IgD-negative memory B cell (primary cell): Measurements from ENCODE around the gene MRPS34. TPM values are rescaled to one million over a fixed set of nuclear protein-coding genes. Genes with fewer than 3 reads are reported as not detected.

Experiments
- H3K27ac Mint-ChIP-seq, 3 donors: one replicate each; pipeline ENCODE4 v1.8.0; 2020 to 2022; ENCODE audit warnings: mild to moderate bottlenecking in 3 of 3, mixed read lengths in 3 of 3, moderate library complexity in 1 of 3
- H3K27me3 Mint-ChIP-seq: one replicate; pipeline ENCODE4 v1.8.0; 2021; ENCODE audit warnings: mixed read lengths
- H3K36me3 Mint-ChIP-seq: one replicate; pipeline ENCODE4 v1.8.0; 2020; ENCODE audit warnings: mild to moderate bottlenecking, mixed read lengths
- H3K4me1 Mint-ChIP-seq, 3 donors: one replicate each; pipeline ENCODE4 v1.8.0; 2020 to 2022; ENCODE audit warnings: mixed read lengths in 3 of 3, mild to moderate bottlenecking in 1 of 3
- H3K4me3 Mint-ChIP-seq, 4 donors: one replicate each; pipeline ENCODE4 v1.8.0; 2020 to 2022; ENCODE audit warnings: mild to moderate bottlenecking in 4 of 4, mixed read lengths in 4 of 4, moderate library complexity in 3 of 4
- H3K9me3 Mint-ChIP-seq, 3 donors: one replicate each; pipeline ENCODE4 v1.8.0; 2020 to 2021; ENCODE audit warnings: mixed read lengths in 3 of 3, mild to moderate bottlenecking in 1 of 3
- polyA plus RNA-seq: library from polyadenylated mRNA; unstranded; fragments of 300-500 nt; fragmentation: Illumina TruSeq; gene quantifications from one replicate; pipeline ENCODE4 v1.2.3, GENCODE V29; 2021

The MRPS34 gene
- polyA plus RNA-seq, 1 donor from 2014 or later = 156 TPM

DNA sequence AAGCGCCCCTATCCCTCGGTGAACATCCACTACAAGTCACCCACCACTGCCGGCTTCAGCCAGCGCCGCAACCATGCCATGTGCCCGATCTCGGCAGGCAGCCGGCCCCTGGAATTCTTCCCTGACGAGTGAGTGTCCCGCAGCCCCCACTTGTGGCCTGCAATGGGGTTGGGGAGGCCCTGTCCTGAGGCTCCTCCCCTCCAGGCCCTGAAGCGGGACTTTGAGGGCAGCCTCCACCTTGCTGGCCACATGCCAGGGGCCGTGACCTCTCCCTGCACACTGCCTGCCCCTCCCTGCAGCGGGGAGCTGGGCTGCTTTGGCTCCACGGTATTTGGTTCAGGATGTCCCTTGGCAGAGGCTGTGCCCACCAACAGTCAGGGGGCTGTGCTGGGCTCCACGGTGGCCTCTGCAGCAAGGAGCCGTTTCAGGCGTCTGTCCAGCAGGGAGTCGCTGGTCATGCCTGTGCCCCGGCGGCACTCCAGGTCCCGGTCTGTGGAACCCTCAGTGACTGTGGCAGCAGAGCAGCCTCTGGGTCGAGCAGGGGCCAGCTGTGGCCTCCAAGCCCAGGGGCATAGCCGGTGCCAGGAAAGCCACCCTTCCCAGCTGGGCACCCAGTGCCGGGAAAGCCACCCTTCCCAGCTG lies 9.9 kb downstream of the MRPS34 start:
- Mint-ChIP-seq H3K27ac (peak overlapping the region in 1 of 3 donors; percentile 84), H3K9me3 (no peaks in the 10 kb centered on the region)

DNA sequence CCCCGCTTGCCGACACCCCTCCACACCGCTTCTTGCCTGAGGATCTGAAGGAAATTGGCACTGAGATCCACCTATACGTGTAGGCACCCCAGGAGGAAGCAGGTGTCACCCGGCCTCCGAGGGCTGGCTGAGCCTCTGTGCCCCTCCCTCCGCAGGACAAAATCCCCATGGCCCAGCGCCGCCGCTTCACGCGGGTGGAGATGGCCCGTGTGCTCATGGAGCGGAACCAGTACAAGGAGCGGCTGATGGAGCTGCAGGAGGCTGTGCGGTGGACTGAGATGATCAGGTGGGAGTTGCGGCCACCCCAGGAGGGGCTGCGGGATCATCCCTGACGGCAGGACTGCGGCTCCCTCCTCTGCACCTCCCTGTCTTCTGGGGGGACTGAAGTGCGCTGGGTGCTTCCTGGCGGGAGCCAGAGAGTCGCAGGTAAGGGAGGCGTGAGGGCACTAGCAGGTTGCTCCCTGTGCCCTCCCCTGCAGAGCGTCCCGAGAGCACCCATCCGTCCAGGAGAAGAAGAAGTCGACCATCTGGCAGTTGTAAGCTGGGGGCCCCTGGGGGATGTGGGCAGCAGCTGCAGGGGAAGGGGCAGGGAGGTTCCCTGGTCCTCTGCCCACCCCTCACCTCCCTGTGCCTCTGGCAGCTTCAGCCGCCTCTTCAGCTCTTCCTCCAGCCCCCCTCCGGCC lies 10.6 kb downstream of the MRPS34 start:
- H3K9me3 Mint-ChIP-seq = no peaks in the 10 kb centered on the region
- no peaks in the 10 kb centered on the region for H3K4me1 Mint-ChIP-seq
- H3K27me3 Mint-ChIP-seq = no peaks in the 10 kb centered on the region

More for the DNA sequence above, 9.9 kb downstream of the MRPS34 start:
- Mint-ChIP-seq H3K4me3 (no peak overlapping the region), H3K27me3 (no peaks in the 10 kb centered on the region), H3K4me1 (no peaks in the 10 kb centered on the region), H3K36me3 (peaks cover 3% of the 10 kb centered on the region)

GRCh38 chr16:1761751-1762150 lies 11.2 kb downstream of the MRPS34 start:
- H3K36me3 Mint-ChIP-seq = peaks cover 3% of the 10 kb centered on the region
- H3K27me3 Mint-ChIP-seq = no peaks in the 10 kb centered on the region
- H3K4me1 Mint-ChIP-seq = no peaks in the 10 kb centered on the region
- H3K27ac Mint-ChIP-seq = peak overlapping the region in 1 of 3 donors; percentile 84
- no peak overlapping the region for H3K4me3 Mint-ChIP-seq
- no peaks in the 10 kb centered on the region for H3K9me3 Mint-ChIP-seq

More for the DNA sequence above, 10.6 kb downstream of the MRPS34 start:
- Mint-ChIP-seq H3K36me3 (peaks cover 3% of the 10 kb centered on the region), H3K27ac (peak overlapping the region in 1 of 3 donors; percentile 84), H3K4me3 (no peak overlapping the region)

DNA sequence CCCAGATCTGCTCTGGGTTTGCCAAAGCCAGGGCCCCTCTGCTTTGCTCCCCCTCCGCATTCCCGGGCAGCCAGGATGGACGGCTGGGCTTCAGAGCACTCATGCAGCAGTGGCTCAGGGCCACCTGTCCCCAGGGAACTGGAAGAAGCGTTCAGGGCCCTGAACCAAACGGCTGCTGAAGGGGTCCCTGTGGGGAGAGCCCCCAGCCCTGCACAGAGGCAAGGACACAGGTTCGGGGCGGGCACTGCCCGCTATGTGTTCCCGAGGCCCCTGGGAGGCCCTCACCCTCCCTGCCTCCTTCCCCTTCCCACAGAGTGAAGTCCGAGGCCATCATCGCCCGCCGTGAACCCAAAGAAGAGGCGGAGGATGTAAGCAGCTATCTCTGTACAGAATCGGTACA lies 12.0 kb downstream of the MRPS34 start:
- Mint-ChIP-seq H3K27ac (peak overlapping the region; percentile 25 to 35 (median 31)), H3K27me3 (no peaks in the 10 kb centered on the region), H3K36me3 (peaks cover 3% of the 10 kb centered on the region), H3K4me3 (no peak overlapping the region), H3K4me1 (no peaks in the 10 kb centered on the region), H3K9me3 (no peaks in the 10 kb centered on the region)

DNA sequence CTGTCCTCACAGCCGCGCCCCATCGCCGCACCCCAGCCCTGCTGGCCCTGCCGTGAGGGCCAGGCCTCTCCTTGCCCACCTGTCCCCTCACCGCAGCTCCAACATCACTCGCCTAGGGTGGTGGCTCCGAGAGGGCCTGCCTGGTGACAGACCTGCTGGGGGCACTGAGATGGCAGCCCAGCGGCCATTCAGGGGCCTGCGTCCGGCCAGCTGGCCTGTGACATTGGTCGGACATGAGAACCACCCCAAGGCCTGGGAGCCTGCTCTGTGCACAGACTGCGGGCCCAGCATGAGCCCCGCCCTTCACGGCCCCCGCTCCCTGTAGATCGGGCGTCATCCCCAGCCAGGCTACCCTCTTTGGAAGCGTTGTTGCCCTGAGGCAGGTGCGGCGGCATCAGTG lies 13.4 kb downstream of the MRPS34 start:
- Mint-ChIP-seq H3K36me3 (peaks cover 2% of the 10 kb centered on the region), H3K4me1 (no peaks in the 10 kb centered on the region), H3K27ac (no peak overlapping the region), H3K4me3 (no peak overlapping the region), H3K9me3 (no peaks in the 10 kb centered on the region), H3K27me3 (no peaks in the 10 kb centered on the region)

- Mint-ChIP-seq H3K4me3 (peak overlapping the region in 1 of 4 donors; percentile 51), H3K27me3 (no peaks in the 10 kb centered on the region), H3K9me3 (no peaks in the 10 kb centered on the region), H3K4me1 (no peaks in the 10 kb centered on the region), H3K27ac (no peak overlapping the region), H3K36me3 (peaks cover 2% of the 10 kb centered on the region)
Observed at GRCh38 chr16:1758923-1759322, 14.0 kb downstream of the MRPS34 start.

DNA sequence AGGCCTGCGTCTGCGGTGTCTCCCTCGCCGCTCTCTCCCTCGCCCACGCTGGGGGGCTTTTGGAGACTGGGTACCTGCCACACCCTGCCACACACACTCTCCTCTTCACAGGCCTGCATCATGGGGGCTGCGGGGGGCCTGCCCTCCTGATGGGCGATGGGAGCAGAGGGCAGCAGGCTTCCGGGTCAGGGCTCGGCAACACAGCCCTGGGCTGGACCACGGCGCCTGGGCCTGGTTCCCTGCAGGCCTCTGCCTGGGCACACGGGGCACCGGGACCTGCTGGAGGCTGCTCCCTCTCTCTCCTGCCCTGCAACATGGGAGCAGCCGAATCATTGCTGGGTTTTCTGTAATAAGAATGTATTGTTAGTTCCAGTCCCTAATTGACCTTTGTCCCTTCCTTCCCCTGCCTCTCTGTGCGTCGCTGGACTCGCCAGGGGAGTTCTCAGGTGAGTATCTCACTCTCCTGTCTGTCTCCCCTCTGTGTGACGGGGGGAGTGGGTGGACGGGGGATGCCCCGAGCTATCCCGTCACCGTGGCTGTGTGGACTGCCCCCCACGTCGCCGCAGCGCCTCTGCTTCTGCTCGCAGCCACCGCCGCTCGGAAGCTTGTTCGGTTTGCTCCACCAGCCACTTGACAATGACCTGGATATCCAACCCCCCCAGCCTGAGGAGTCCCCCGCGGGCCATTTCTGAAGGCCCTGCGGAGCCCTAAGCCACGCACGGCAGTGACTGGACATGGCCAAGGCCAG lies 15.0 kb downstream of the MRPS34 start:
- Mint-ChIP-seq H3K4me3 (no peak overlapping the region), H3K4me1 (no peaks in the 10 kb centered on the region), H3K36me3 (peaks cover 2% of the 10 kb centered on the region), H3K27me3 (no peaks in the 10 kb centered on the region), H3K9me3 (no peaks in the 10 kb centered on the region), H3K27ac (peak overlapping the region in 1 of 3 donors; percentile 31)

- H3K4me1 Mint-ChIP-seq = no peaks in the 10 kb centered on the region
- H3K9me3 Mint-ChIP-seq = no peaks in the 10 kb centered on the region
- no peak overlapping the region for H3K4me3 Mint-ChIP-seq
- no peak overlapping the region for H3K27ac Mint-ChIP-seq
- no peaks in the 10 kb centered on the region for H3K36me3 Mint-ChIP-seq
- no peaks in the 10 kb centered on the region for H3K27me3 Mint-ChIP-seq
Observed at GRCh38 chr16:1754204-1754603, 18.7 kb downstream of the MRPS34 start.

DNA sequence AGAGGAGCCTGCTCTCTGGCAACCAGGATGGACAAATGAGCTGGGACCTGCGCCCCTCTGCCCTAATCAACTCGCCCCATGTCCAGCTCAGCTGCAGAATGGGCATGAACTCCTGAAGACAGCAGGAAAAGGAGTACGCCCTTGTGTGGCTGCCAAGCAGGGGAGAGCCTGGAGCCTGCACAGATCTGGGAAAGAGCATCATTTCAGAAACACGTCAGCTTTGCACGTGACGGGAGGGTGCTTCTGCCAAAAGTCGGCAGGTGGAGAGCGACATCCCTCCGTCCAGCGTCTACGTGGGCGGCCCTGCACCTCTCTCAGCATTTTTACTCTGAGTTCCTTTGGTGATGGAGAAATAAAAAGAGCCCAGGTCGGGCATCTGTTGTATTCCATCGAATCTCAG lies 20.1 kb downstream of the MRPS34 start:
- Mint-ChIP-seq H3K4me3 (no peak overlapping the region), H3K27me3 (no peaks in the 10 kb centered on the region), H3K27ac (peak overlapping the region in 2 of 3 donors; percentile 73), H3K36me3 (no peaks in the 10 kb centered on the region), H3K9me3 (no peaks in the 10 kb centered on the region), H3K4me1 (no peaks in the 10 kb centered on the region)

- H3K27me3 Mint-ChIP-seq = no peaks in the 10 kb centered on the region
- H3K4me1 Mint-ChIP-seq = no peaks in the 10 kb centered on the region
- no peak overlapping the region for H3K27ac Mint-ChIP-seq
- no peak overlapping the region for H3K4me3 Mint-ChIP-seq
- H3K9me3 Mint-ChIP-seq = no peaks in the 10 kb centered on the region
- no peaks in the 10 kb centered on the region for H3K36me3 Mint-ChIP-seq
Observed at GRCh38 chr16:1751946-1752345, 21.0 kb downstream of the MRPS34 start.

DNA sequence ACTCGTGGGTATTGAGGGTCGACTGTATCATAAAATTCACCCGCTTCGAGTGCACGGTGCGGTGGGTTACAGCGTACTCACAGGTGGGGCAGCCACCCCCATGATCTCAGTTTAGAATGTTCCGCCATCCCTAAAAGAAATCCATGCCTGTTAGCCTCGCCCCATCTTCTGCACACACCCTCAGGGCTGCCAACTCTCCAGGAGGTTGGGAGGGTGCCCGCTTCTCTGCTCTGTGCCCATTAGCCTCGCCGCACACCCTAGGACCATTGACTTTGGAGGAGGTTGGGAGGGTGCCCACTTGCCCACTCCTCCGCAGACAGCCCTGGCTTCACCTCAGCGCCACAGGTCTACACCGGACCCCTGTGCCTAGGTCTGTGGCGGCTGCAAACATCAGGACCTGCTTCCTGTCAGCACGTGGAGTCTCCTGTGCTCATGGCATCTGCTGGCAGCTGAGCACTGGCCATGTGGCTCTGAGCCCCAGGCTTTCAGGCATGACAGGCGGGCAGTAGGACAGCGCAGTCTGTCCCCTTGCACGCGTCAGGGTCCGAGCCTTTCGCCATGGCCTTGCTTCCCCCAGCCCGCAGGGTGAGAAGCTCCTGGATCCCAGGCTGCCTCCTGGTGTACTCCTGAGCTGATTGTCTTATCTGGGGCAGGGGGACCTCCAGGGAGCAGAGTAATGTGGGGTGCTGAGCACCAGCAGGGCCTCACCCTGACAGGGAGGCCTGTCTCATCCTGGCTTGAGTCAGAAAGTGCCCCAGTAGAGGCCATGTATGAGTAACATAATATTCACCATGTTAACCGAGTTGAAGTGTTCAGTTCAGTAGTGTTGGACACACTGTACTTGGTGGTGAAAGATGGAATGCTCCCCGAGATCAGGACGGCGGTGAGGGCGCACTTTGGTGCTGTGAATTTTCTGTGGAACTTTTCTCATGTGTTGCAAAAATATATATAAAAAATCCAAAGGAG lies 23.5 kb downstream of the MRPS34 start:
- no peaks in the 10 kb centered on the region for H3K9me3 Mint-ChIP-seq
- no peaks in the 10 kb centered on the region for H3K4me1 Mint-ChIP-seq
- H3K27me3 Mint-ChIP-seq = no peaks in the 10 kb centered on the region
- no peaks in the 10 kb centered on the region for H3K36me3 Mint-ChIP-seq
- no peak overlapping the region for H3K4me3 Mint-ChIP-seq
- H3K27ac Mint-ChIP-seq = peak overlapping the region in 2 of 3 donors; percentile 32 to 53

GRCh38 chr16:1747934-1748333 lies 25.0 kb downstream of the MRPS34 start:
- H3K4me3 Mint-ChIP-seq = no peak overlapping the region
- no peaks in the 10 kb centered on the region for H3K27me3 Mint-ChIP-seq
- H3K27ac Mint-ChIP-seq = no peak overlapping the region
- no peaks in the 10 kb centered on the region for H3K4me1 Mint-ChIP-seq
- no peaks in the 10 kb centered on the region for H3K9me3 Mint-ChIP-seq
- no peaks in the 10 kb centered on the region for H3K36me3 Mint-ChIP-seq

GRCh38 chr16:1746693-1747195 lies 26.2 kb downstream of the MRPS34 start:
- no peaks in the 10 kb centered on the region for H3K4me1 Mint-ChIP-seq
- no peaks in the 10 kb centered on the region for H3K9me3 Mint-ChIP-seq
- H3K36me3 Mint-ChIP-seq = no peaks in the 10 kb centered on the region
- no peaks in the 10 kb centered on the region for H3K27me3 Mint-ChIP-seq
- no peak overlapping the region for H3K27ac Mint-ChIP-seq
- peak overlapping the region in 1 of 4 donors; percentile 17 for H3K4me3 Mint-ChIP-seq

GRCh38 chr16:1745900-1746692 lies 26.8 kb downstream of the MRPS34 start:
- H3K36me3 Mint-ChIP-seq = no peaks in the 10 kb centered on the region
- no peaks in the 10 kb centered on the region for H3K27me3 Mint-ChIP-seq
- H3K4me3 Mint-ChIP-seq = no peak overlapping the region
- no peaks in the 10 kb centered on the region for H3K9me3 Mint-ChIP-seq
- no peak overlapping the region for H3K27ac Mint-ChIP-seq
- no peaks in the 10 kb centered on the region for H3K4me1 Mint-ChIP-seq
